Limb (tissue), 2 donors: ENCODE measurements around the gene NLK.
"Not testable (repeated sequence)": the region's sequence is repeated elsewhere in the genome, so short reads cannot be mapped to it uniquely, and the experiment has no call there.

Experiments
- DNase-seq, 2 donors: peaks; one replicate each; pipeline ENCODE4 v3.0.0-alpha.2; 2016; ENCODE audit errors: extremely low spot score in 2 of 2

The NLK gene

DNA sequence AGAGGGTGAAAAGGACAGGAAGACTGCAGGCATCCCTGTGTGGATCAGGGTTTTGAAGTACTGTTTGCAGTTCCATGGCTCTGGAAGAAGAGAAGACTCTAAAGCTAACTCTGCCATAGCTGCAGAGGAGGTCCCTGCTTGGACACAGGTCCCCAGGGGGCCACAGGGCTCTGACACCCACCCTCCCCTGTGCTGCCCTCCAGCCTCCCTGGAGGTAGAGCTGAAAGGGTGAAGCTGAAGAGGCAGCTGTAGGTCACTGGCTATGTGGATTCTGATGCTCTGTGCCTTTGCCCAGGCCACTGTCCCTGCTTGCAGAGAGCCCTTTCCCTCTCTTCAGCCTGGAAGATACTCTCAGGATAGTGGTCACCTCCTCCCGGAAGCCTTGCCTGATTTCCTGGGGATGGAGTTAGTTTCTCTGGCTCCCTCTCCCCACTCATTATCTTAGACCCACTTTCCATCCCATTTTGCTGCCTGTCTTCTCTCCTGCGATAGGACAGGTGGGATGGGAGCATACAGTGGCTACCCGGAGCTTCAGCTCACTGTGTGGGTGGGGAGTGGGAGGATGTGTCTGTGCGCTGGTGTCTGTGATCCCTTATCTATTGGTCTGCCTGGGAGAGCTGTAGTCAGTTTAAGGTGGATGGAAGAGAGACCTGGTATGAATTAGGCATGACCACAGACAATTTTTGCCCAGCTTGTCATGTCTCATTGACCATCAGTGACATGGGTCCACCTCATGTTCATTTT, 186.7 kb downstream of the NLK start:
- no peak for DNase-seq

DNA sequence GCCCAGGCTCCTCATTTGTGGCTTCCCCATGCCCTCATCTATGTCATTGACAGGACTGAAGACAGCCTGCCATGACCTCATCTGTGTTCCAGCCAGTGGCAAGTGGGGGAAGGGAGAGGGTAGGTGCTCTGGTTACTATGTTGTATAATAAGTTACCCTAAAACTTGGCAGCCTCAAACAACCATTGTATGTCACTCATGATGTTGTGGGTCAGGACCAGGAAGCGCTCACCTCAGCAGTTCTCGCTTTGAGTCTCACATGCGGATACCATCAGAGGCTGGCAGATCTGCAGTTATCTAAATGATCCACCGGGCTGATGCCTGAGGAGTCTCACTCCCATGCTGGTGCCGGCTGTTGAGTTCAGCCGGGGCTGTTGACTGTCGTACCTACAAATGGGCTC, 187.5 kb downstream of the NLK start:
- DNase-seq, result no peak

DNA sequence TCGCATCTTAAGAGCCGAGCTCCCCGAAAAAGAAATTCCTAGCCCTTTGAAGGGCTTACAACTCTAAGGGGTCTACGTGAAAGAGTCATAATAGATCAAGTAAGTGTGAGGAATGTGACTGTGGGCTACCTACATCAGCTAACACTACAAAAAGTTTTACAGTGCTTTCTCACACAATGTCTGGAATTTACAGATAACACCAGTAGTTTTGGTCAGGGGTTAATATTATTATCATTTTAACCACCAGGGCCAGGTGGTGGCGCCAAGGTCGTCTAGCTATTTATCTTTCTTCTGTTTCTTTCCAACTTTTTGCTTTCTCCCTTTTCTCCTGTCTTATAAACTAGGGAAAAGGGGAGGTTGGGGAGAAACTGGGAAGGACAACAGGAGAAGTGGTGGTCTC, 188.1 kb downstream of the NLK start:
- not testable (repeated sequence) for DNase-seq

DNA sequence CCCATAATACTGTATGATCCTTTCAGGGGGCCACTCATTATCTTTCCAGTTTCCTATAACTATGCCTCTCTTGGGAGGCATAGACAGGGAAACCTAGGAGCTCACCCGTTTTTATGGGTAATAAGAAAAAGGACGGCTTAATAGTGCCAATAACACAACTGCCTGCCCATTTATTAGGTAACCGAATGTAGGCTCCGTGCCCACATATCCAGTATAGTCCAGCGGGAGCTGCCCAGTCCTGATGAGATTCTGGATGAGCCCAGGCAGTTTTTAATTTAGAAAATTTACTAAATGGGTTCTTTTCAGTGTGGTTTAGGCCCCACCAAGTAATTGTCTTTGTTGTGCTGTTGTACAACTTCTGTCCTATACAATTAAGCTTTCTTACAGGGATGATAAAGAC, 189.1 kb downstream of the NLK start:
- not testable (repeated sequence) for DNase-seq

DNA sequence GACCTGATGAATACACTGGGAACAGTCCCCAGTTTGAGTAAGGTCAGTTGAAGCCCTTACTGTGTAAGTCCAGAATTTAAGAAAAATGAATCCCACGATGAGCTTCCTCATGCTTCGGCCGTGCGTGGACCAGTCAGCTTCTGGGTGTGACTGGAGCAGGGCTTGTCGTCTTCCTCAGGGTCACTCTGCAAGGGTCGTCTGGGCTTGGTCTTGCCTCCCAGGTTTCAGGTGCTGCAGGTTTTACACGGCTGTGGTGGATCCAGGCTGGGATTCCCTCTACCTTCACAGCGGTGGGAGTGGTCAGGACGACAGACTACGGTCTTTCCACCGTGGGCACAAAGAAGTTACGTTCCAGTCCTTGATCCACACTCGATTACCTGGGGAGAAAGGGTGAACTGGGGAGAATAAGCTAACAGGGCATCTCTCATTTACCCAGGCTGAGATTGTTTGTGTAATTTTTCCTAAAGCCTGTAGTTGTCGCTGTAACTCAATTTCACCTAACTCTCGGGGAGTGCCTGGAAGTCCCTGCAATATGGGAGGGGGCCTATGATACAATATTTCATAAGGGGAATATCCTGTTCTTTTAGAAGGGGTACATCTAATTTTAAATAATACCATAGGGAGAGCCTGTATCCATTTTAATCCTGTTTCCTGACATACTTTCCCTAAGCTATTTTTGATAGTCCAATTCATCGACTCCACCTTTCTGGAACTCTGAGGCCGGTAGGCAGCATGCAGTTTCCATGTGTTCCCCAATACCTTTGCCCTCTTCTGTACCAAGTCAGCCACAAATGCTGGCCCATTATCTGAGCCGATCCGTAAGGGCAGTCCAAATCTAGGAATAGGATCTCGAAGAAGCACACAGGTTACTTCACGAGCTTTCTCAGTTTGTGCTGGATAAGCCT, 190.7 kb downstream of the NLK start:
- not testable (repeated sequence) for DNase-seq

DNA sequence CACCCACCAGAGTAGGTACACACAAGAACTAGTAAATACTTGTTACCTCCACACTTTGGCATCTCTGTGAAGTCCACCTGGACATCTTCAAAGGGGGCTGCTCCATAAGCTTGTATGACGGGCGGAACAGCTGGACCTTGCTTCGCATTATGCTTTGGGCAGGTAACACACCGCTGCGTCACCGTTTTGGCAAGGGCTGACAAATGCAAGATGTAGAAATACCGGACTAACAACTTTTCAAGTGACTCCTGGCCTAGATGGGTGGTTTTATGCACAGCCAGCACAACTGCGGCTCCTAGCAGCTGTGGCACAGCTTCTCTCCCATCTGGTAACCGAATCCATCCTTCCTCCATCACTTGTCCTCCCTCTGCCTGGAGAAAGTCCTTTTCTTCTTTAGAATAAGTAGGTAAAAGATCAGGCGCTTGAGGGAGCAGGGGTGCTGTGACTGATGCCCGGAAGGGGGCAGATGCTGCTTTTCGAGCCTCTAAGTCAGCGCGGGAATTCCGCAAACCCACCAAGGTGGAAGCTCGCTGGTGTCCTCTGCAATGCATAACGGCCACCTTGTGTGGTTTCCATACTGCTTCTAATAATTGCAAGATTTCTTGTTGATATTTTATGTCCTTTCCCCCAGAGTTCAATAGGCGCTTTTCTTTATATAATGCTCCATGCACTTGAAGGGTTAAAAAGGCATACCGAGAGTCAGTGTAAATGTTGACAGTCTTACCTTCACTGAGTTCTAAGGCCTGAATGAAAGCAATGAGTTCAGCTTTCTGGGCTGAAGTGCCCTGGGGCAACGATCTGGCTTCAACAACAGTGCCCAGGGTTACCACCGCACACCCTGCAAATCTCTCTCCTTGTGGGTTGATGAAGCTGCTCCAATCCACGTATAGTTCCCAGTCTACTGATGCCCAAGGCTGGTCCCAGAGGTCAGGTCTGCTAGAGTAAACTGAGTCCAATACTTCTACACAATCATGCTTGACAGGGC, 191.7 kb downstream of the NLK start:
- not testable (repeated sequence) for DNase-seq

DNA sequence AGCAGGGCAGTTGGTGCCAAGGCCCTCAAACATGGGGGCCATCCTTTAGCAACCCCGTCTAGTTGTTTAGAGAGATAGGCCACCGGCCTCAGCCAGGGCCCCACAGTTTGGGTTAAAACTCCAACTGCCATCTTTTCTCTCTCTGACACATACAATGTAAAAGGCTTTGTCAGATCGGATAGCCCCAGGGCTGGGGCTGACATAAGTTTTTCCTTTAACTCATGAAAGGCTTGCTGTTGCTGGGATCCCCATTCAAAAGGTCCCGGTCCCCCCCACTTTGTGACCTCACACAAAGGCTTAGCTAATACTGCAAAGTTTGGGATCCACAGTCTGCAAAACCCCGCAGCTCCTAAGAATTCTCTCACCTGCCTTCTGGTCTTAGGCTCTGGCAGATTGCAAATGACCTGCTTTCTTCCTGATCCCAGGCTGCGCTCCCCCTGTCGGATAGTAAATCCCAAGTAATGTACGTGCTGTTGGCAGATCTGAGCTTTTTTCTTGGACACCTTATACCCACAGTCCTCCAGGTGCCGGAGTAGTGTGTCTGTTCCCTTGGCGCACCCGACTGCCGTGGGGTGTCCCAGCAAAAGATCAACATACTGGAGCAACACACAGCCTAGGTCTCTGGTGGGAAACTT, 192.7 kb downstream of the NLK start:
- DNase-seq, result not testable (repeated sequence)

DNA sequence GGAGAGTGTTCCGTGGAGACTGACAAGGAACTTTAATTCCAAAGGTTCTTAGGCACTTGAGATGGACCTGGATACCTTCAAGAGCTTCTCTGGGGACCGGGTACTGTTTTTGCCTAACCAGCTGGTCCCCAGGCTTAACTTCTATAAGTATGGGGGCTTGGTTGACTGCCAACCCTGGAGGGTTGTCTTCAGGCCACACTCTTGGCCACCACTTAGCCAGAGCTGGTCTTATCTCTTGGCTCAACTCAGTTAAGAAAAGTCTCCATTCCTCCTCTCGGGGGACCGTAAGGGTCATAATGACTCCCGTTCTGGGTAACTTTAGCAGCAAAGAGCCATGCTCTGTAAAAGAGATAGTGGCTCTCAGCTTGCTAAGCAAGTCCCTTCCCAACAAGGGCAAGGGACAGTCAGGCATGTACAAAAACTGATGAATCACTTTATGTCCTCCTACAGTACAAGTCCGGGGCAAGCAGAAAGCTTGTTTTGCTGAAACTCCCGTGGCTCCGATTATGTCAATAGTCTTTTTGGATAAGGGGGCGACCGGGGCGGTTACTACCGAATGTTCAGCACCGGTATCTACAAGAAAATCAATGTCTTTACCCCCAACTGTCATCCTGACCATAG, 193.7 kb downstream of the NLK start:
- DNase-seq, result not testable (repeated sequence)

DNA sequence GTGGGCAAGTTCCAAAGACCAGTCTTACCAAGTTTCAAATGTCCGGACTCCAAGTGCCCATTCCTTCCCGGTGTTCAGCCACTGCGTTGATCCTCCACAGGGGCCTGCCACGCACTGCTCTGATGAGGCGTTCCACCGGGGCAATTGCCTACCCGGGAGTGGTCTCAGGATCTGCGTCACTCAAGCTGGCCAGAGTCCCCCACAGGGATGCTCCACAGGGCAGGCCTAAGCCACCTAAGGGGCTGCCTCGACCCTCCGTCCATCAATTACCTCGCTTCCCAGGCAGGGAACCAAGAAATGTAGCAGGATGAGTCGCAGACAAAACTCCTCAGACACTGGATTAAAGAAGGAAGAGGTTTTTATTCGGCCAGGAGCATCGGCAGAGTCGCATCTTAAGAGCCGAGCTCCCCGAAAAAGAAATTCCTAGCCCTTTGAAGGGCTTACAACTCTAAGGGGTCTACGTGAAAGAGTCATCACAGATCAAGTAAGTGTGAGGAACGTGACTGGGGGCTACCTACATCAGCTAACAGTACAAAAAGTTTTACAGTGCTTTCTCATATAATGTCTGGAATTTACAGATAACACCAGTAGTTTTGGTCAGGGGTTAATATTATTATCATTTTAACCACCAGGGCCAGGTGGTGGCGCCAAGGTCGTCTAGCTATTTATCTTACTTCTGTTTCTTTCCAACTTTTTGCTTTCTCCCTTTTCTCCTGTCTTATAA, 196.2 kb downstream of the NLK start:
- not testable (repeated sequence) for DNase-seq

DNA sequence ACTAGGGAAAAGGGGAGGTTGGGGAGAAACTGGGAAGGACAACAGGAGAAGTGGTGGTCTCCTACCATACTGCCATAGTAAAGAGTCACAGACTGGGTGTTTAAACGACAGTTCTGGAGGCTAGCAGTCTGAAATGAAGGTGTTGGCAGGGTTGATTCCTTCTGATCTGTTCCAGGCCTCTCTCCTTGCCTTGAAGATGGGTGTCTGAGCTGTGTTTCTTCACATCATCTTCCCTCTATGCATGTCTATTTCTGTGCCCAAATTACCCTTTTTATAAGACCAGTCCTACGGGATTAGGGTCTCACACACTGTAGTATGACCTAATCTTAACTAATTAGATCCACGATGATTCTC, 196.8 kb downstream of the NLK start:
- DNase-seq, result no peak

DNA sequence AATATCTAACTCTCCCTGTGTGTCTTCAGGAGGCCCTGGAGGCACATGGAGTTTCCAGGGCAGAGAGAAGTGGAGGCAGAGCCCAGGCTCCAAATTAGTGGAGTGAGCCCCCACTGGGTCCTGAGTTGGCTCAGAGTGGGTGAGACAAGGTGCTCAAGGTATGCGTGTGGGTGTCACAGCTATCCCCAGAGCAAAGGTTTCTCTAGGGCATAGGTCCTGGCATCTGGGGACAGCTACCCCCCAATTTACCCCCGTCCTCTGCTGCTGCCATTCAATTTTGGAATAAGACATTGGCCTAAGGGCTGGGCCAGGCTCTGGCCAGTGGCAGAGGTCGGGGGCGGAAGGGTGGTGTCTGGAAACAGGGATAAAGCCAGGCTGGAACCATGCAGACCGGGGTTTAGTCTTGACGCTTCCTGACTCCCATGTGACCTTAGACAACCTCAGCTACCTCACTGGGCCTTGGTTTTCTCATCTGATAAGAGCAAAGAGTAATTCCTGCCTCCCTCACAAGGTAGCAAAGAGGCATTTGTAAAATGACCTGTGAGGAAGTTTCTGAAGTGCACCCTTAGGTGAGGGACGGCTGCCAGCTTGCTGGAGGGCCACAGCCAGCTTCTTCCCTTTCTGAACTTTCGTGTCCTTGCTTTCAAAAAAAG, 198.3 kb downstream of the NLK start:
- DNase-seq, result no peak

DNA sequence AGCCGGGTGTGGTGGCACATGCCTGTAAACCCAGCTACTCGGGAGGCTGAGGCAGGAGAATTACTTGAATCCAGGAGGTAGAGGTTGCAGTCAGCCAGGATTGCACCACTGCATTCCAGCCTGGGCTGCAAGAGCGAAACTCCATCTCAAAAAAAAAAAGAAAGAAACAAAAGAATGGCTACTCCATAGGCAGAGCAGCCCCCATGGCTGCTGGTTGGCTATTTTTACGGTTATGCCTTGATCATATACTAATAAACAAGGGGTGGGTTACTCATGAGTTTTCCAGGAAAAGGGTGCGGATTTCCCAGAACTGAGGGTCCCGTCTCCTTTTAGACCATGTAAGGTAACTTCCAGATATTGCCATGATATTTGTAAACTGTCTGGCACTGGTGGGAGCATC, 200.3 kb downstream of the NLK start:
- DNase-seq, result no peak

DNA sequence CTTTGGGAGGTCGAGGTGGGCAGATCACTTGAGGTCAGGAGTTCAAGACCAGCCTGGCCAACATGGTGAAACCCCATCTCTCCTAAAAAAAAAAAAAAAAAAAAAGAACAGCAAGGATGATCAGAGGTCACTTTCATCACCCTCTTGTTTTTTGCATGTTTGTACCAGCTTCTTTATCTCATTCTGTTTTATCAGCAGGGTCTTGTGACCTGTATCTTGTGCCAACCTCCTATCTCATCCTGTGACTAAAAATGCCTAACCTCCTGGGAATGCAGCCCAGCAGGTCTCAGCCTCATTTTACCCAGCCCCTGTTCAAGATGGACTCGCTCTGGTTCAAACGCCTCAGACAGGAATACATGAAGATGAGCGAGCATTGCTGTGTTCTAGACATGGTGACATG, 200.8 kb downstream of the NLK start:
- DNase-seq, result not testable (repeated sequence)

DNA sequence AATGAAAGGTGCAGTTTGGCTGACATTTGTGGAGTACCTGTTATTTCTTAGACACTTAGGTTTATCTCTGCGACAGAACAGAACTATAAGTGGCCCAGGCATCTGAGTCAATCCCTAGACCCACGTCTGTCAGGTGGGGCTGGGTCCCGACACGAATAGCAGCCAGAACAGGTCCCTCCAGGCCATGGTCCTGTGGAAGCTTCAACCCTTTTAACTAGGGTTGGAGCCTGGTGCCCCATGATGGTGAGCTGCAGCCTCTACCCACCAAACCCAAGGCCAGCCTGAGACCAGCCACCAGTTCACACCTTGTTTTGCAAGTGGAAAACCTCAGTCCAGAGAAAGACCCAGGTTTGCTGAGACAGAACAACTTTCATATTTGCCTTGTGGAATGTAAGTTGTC, 202.0 kb downstream of the NLK start:
- DNase-seq, result no peak
